ENCODE data around the gene TSTD2.
"Not testable (repeated sequence)": the region's sequence is repeated elsewhere in the genome, so short reads cannot be mapped to it uniquely, and the experiment has no call there.

The TSTD2 gene

DNA sequence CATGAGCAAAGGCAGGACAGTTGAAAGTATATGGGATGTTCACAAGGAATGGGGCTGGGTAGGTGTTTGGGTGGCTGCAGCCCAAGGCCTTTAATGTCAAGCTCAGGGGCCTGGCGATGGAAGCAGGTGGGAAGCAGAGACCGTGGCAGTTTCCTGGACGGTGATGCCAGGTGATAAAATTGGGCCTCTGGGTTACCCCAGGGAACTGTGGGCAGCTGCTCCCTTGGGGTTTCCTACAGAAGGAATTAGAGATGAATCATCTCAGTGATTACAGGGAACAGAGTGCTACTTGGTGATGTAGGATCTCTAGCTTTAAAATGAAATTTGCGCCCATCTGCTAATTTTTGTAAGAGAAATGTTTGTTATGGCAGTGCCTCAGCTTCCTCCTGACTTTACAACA is 39.2 kb downstream of the TSTD2 start:
- Histone ChIP-seq H3K36me3 (ENCODE audit: insufficient read depth, low read length) (no peaks in the 10 kb centered on the region), H3K4me1 (ENCODE audit: insufficient read depth, low read length, severe bottlenecking) (peaks cover 5% of the 10 kb centered on the region), H3F3A (ENCODE audit: insufficient read depth, low read length) (no peaks in the 10 kb centered on the region), H2AFZ (ENCODE audit: low read length) (no peak overlapping the region), H4K20me1 (ENCODE audit: insufficient read depth, low read length) (no peaks in the 10 kb centered on the region), H3K9me2 (ENCODE audit: low read depth, low read length) (no peaks in the 10 kb centered on the region), H3K4me3 (ENCODE audit: low read depth, low read length, poor library complexity, severe bottlenecking) (no peak overlapping the region), H3K27me3 (ENCODE audit: insufficient read depth, low read length) (no peaks in the 10 kb centered on the region), H3K4me2 (ENCODE audit: low read length) (no peak overlapping the region), H3K27ac (ENCODE audit: low read depth, low read length, poor library complexity, severe bottlenecking) (no peak overlapping the region), H3K79me2 (ENCODE audit: insufficient read depth, low read length) (no peaks in the 10 kb centered on the region), H3K9ac (ENCODE audit: low read length) (no peak overlapping the region), H3K9me3 (ENCODE audit: low read length) (no peaks in the 10 kb centered on the region)
- TF ChIP-seq CTCF (IDR thresholded peaks at IDR 0.05; ENCODE audit: low read length) (no peak), EZH2 (IDR thresholded peaks at IDR 0.05; ENCODE audit: borderline replicate concordance, low read length) (no peak)

DNA sequence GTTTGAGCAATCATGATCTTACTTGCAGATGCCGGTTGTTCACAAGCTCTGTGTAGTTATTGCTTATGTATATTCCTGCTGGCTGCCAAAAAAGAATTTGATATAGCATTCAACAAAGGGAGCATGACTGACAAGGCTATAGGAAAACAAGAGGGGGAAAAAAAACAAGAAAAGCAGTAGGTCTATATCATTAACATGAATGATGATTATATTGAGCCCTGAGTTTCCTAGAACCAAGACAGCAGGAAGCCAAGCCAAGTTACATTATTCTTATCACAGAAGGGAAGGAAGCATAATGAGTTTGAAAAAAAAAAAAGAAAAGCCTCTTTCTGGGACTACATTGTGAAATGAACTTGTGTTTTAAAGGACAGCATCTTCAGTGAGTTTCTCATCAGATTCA is 41.0 kb downstream of the TSTD2 start:
- TF ChIP-seq EZH2 (IDR thresholded peaks at IDR 0.05; ENCODE audit: borderline replicate concordance, low read length) (no peak), CTCF (IDR thresholded peaks at IDR 0.05; ENCODE audit: low read length) (no peak)
- Histone ChIP-seq H4K20me1 (ENCODE audit: insufficient read depth, low read length) (no peaks in the 10 kb centered on the region), H3K36me3 (ENCODE audit: insufficient read depth, low read length) (no peaks in the 10 kb centered on the region), H3K4me1 (ENCODE audit: insufficient read depth, low read length, severe bottlenecking) (no peaks in the 10 kb centered on the region), H3K4me2 (ENCODE audit: low read length) (no peak overlapping the region), H3K9ac (ENCODE audit: low read length) (no peak overlapping the region), H3K27me3 (ENCODE audit: insufficient read depth, low read length) (no peaks in the 10 kb centered on the region), H3F3A (ENCODE audit: insufficient read depth, low read length) (no peaks in the 10 kb centered on the region), H3K27ac (ENCODE audit: low read depth, low read length, poor library complexity, severe bottlenecking) (no peak overlapping the region), H3K9me3 (ENCODE audit: low read length) (no peaks in the 10 kb centered on the region), H2AFZ (ENCODE audit: low read length) (no peak overlapping the region), H3K79me2 (ENCODE audit: insufficient read depth, low read length) (no peaks in the 10 kb centered on the region), H3K4me3 (ENCODE audit: low read depth, low read length, poor library complexity, severe bottlenecking) (no peak overlapping the region), H3K9me2 (ENCODE audit: low read depth, low read length) (no peaks in the 10 kb centered on the region)

DNA sequence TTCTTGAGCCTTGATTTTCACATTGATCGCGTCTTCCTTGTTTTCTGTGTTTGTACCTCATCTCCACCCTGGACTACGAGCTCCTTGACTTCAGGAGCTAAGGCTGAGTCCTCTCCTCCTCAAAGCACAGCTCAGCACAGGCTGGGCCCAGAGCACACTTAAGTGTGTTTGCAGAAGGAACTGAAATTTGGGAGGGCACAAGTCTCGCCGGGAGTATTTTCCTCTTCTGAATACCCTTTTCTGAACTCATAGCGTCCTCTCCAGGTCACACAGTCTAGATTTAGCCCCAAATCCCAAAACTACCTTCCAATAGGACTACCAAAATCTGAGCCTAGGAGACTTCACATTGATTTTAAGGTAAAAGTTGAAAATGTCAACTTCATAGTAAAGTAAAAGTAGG is 41.6 kb downstream of the TSTD2 start:
- H3K9ac ChIP-seq (ENCODE audit: low read length) = no peak overlapping the region
- no peaks in the 10 kb centered on the region for H3K9me3 ChIP-seq (ENCODE audit: low read length)
- no peak overlapping the region for H2AFZ ChIP-seq (ENCODE audit: low read length)
- H3K27ac ChIP-seq (ENCODE audit: low read depth, low read length, poor library complexity, severe bottlenecking) = no peak overlapping the region
- no peaks in the 10 kb centered on the region for H3K79me2 ChIP-seq (ENCODE audit: insufficient read depth, low read length)
- no peaks in the 10 kb centered on the region for H3K9me2 ChIP-seq (ENCODE audit: low read depth, low read length)
- H3K4me1 ChIP-seq (ENCODE audit: insufficient read depth, low read length, severe bottlenecking) = no peaks in the 10 kb centered on the region
- H3K27me3 ChIP-seq (ENCODE audit: insufficient read depth, low read length) = no peaks in the 10 kb centered on the region
- no peak for TF ChIP-seq EZH2 (IDR thresholded peaks at IDR 0.05; ENCODE audit: borderline replicate concordance, low read length)
- no peak for TF ChIP-seq CTCF (IDR thresholded peaks at IDR 0.05; ENCODE audit: low read length)
- H3K4me3 ChIP-seq (ENCODE audit: low read depth, low read length, poor library complexity, severe bottlenecking) = no peak overlapping the region
- no peaks in the 10 kb centered on the region for H3K36me3 ChIP-seq (ENCODE audit: insufficient read depth, low read length)
- no peaks in the 10 kb centered on the region for H4K20me1 ChIP-seq (ENCODE audit: insufficient read depth, low read length)
- H3K4me2 ChIP-seq (ENCODE audit: low read length) = no peak overlapping the region
- no peaks in the 10 kb centered on the region for H3F3A ChIP-seq (ENCODE audit: insufficient read depth, low read length)

DNA sequence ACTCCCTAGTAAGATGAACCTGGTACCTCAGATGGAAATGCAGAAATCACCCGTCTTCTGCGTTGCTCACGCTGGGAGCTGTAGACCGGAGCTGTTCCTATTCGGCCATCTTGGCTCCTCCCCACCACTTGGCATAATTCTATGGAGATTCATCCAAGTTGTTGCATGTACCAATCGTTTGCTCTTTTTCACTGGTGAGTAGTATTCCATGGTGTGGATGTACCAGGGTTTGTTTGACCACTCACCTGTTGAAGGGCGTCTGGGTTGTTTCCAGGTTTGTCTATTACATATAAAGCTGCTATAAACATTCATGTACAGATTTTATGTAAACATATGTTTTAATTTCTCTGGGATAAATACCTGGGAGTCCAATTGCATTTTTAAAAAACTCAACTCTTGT is 46.3 kb downstream of the TSTD2 start:
- H3K4me1 ChIP-seq (ENCODE audit: insufficient read depth, low read length, severe bottlenecking); H2AFZ ChIP-seq (ENCODE audit: low read length); H3K79me2 ChIP-seq (ENCODE audit: insufficient read depth, low read length); H3K27me3 ChIP-seq (ENCODE audit: insufficient read depth, low read length); H3K9ac ChIP-seq (ENCODE audit: low read length); H3K9me2 ChIP-seq (ENCODE audit: low read depth, low read length); H3K4me3 ChIP-seq (ENCODE audit: low read depth, low read length, poor library complexity, severe bottlenecking); H3F3A ChIP-seq (ENCODE audit: insufficient read depth, low read length); H3K27ac ChIP-seq (ENCODE audit: low read depth, low read length, poor library complexity, severe bottlenecking); H3K9me3 ChIP-seq (ENCODE audit: low read length); H3K4me2 ChIP-seq (ENCODE audit: low read length); H4K20me1 ChIP-seq (ENCODE audit: insufficient read depth, low read length); H3K36me3 ChIP-seq (ENCODE audit: insufficient read depth, low read length): not testable (repeated sequence)

- H3K79me2 ChIP-seq (ENCODE audit: insufficient read depth, low read length); H2AFZ ChIP-seq (ENCODE audit: low read length); H3K9me2 ChIP-seq (ENCODE audit: low read depth, low read length); H3K27me3 ChIP-seq (ENCODE audit: insufficient read depth, low read length); H3K36me3 ChIP-seq (ENCODE audit: insufficient read depth, low read length); H3K27ac ChIP-seq (ENCODE audit: low read depth, low read length, poor library complexity, severe bottlenecking); H4K20me1 ChIP-seq (ENCODE audit: insufficient read depth, low read length); H3K9ac ChIP-seq (ENCODE audit: low read length); H3K4me3 ChIP-seq (ENCODE audit: low read depth, low read length, poor library complexity, severe bottlenecking); H3K4me1 ChIP-seq (ENCODE audit: insufficient read depth, low read length, severe bottlenecking); H3K4me2 ChIP-seq (ENCODE audit: low read length); H3K9me3 ChIP-seq (ENCODE audit: low read length); H3F3A ChIP-seq (ENCODE audit: insufficient read depth, low read length): not testable (repeated sequence)
These were observed 48.4 kb downstream of the TSTD2 start for GRCh38 chr9:97584778-97585177.

DNA sequence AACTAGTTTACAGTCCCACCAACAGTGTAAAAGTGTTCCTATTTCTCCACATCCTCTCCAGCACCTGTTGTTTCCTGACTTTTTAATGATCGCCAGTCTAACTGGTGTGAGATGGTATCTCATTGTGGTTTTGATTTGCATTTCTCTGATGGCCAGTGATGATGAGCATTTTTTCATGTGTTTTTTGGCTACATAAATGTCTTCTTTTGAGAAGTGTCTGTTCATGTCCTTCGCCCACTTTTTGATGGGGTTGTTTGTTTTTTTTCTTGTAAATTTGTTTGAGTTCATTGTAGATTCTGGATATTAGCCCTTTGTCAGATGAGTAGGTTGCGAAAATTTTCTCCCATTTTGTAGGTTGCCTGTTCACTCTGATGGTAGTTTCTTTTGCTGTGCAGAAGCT is 51.6 kb downstream of the TSTD2 start:
- not testable (repeated sequence) for H3K4me2 ChIP-seq (ENCODE audit: low read length); H3K9me3 ChIP-seq (ENCODE audit: low read length); H3K27me3 ChIP-seq (ENCODE audit: insufficient read depth, low read length); H3K27ac ChIP-seq (ENCODE audit: low read depth, low read length, poor library complexity, severe bottlenecking); H3K4me1 ChIP-seq (ENCODE audit: insufficient read depth, low read length, severe bottlenecking); H3K9ac ChIP-seq (ENCODE audit: low read length); H3K79me2 ChIP-seq (ENCODE audit: insufficient read depth, low read length); H3F3A ChIP-seq (ENCODE audit: insufficient read depth, low read length); H2AFZ ChIP-seq (ENCODE audit: low read length); H4K20me1 ChIP-seq (ENCODE audit: insufficient read depth, low read length); H3K36me3 ChIP-seq (ENCODE audit: insufficient read depth, low read length); H3K9me2 ChIP-seq (ENCODE audit: low read depth, low read length); H3K4me3 ChIP-seq (ENCODE audit: low read depth, low read length, poor library complexity, severe bottlenecking)
